H9 (cell line): ENCODE results near the gene TNFAIP3. TPM values are rescaled to one million over a fixed set of nuclear protein-coding genes. Genes with fewer than 3 reads are reported as not detected.

ENCODE experiments used
- DNase-seq: peaks from one replicate; pipeline ENCODE4 v3.0.0-alpha.2; 2017
- H2AFZ ChIP-seq: one replicate; pipeline ENCODE4 v1.6.1; 2013; ENCODE audit warnings: mild to moderate bottlenecking, low read length, control low read depth, moderate library complexity
- H2AK5ac ChIP-seq: 2 replicates; pipeline ENCODE4 v1.6.1; 2013; ENCODE audit warnings: low read length, control low read depth, mixed read lengths; ENCODE audit not compliant: insufficient read length
- H2BK120ac ChIP-seq: one replicate; pipeline ENCODE4 v1.6.1; 2013; ENCODE audit warnings: low read depth, mild to moderate bottlenecking, low read length, control low read depth, inconsistent platforms; ENCODE audit not compliant: poor library complexity, severe bottlenecking
- H2BK12ac ChIP-seq: 2 replicates; pipeline ENCODE4 v1.6.1; 2013; ENCODE audit warnings: low read length, control low read depth, mixed read lengths, low read depth; ENCODE audit not compliant: insufficient read length
- H2BK15ac ChIP-seq: 2 replicates; pipeline ENCODE4 v1.6.1; 2013; ENCODE audit warnings: low read depth, low read length, control low read depth
- H2BK20ac ChIP-seq: one replicate; pipeline ENCODE4 v1.6.1; 2013; ENCODE audit warnings: low read depth, mild to moderate bottlenecking, low read length, control low read depth, inconsistent platforms; ENCODE audit not compliant: poor library complexity, severe bottlenecking
- H2BK5ac ChIP-seq: 2 replicates; pipeline ENCODE4 v1.6.1; 2013; ENCODE audit warnings: low read length, control low read depth, mixed read lengths; ENCODE audit not compliant: insufficient read length
- H3K14ac ChIP-seq: 2 replicates; pipeline ENCODE4 v1.6.1; 2013; ENCODE audit warnings: low read length, control low read depth; ENCODE audit not compliant: insufficient read depth
- H3K18ac ChIP-seq: 2 replicates; pipeline ENCODE4 v1.6.1; 2013; ENCODE audit warnings: low read depth, mild to moderate bottlenecking, mixed read lengths, low read length, control low read depth; ENCODE audit not compliant: insufficient read length
- H3K23ac ChIP-seq: 2 replicates; pipeline ENCODE4 v1.6.1; 2013; ENCODE audit warnings: low read length, control low read depth, mixed read lengths, low read depth; ENCODE audit not compliant: insufficient read length
- H3K23me2 ChIP-seq: 2 replicates; pipeline ENCODE4 v1.6.1; 2013; ENCODE audit warnings: low read depth, mild to moderate bottlenecking, mixed read lengths, low read length, control low read depth; ENCODE audit not compliant: insufficient read length, poor library complexity, severe bottlenecking
- H3K27ac ChIP-seq: 2 replicates; pipeline ENCODE4 v1.5.1; 2013; ENCODE audit warnings: low read length, control low read depth, mixed read lengths, low read depth; ENCODE audit not compliant: insufficient read length
- H3K27me3 ChIP-seq: 2 replicates; pipeline ENCODE4 v1.6.1; 2013; ENCODE audit warnings: low read length, control low read depth, inconsistent platforms; ENCODE audit not compliant: insufficient read depth
- H3K4ac ChIP-seq: 2 replicates; pipeline ENCODE4 v1.6.1; 2013; ENCODE audit warnings: low read depth, mild to moderate bottlenecking, control low read depth, inconsistent platforms, low read length, moderate library complexity
- H3K4me1 ChIP-seq: 2 replicates; pipeline ENCODE4 v1.6.1; 2013; ENCODE audit warnings: low read length, control low read depth, inconsistent platforms; ENCODE audit not compliant: insufficient read depth
- H3K4me2 ChIP-seq: 2 replicates; pipeline ENCODE4 v1.6.1; 2013; ENCODE audit warnings: low read length, control low read depth, mixed read lengths; ENCODE audit not compliant: insufficient read length, insufficient read depth
- H3K56ac ChIP-seq: 2 replicates; pipeline ENCODE4 v1.6.1; 2013; ENCODE audit warnings: low read depth, mild to moderate bottlenecking, mixed read lengths, low read length, control low read depth; ENCODE audit not compliant: insufficient read length
- H3K79me1 ChIP-seq: 2 replicates; pipeline ENCODE4 v1.6.1; 2013; ENCODE audit warnings: low read depth, mild to moderate bottlenecking, moderate library complexity, low read length, control low read depth, inconsistent platforms; ENCODE audit not compliant: insufficient read depth, poor library complexity, severe bottlenecking
- H3K79me2 ChIP-seq: 2 replicates; pipeline ENCODE4 v1.6.1; 2013; ENCODE audit warnings: low read length, control low read depth, inconsistent platforms; ENCODE audit not compliant: insufficient read depth
- H3K9ac ChIP-seq: 2 replicates; pipeline ENCODE4 v1.6.1; 2013; ENCODE audit warnings: low read length, control low read depth, mixed read lengths; ENCODE audit not compliant: insufficient read length; ENCODE audit errors: extremely low read depth
- H3K9me3 ChIP-seq: one replicate; pipeline ENCODE4 v1.6.1; 2013; ENCODE audit warnings: low read depth, low read length, inconsistent platforms; ENCODE audit not compliant: control insufficient read depth
- H3T11ph ChIP-seq: one replicate; pipeline ENCODE4 v1.6.1; 2013; ENCODE audit warnings: mild to moderate bottlenecking, low read length, control low read depth, inconsistent platforms
- H4K20me1 ChIP-seq: one replicate; pipeline ENCODE4 v1.6.1; 2013; ENCODE audit not compliant: control insufficient read depth, insufficient read length, insufficient read depth
- H4K5ac ChIP-seq: 2 replicates; pipeline ENCODE4 v1.6.1; 2013; ENCODE audit warnings: low read depth, mild to moderate bottlenecking, mixed read lengths, low read length, control low read depth; ENCODE audit not compliant: insufficient read length
- H4K8ac ChIP-seq: replicated peaks from 2 replicates; pipeline ENCODE4 v1.6.1; 2013; ENCODE audit warnings: low read length, control low read depth, mixed read lengths, low read depth; ENCODE audit not compliant: insufficient read length
- H4K91ac ChIP-seq: 2 replicates; pipeline ENCODE4 v1.6.1; 2013; ENCODE audit warnings: low read depth, mild to moderate bottlenecking, moderate library complexity, mixed read lengths, low read length, control low read depth; ENCODE audit not compliant: insufficient read length
- H3K27ac Mint-ChIP-seq, 3 experiments: 2 replicates in 2 of 3; 3 replicates in 1 of 3; pipeline ENCODE4 v1.8.0; 2020 to 2021; ENCODE audit warnings: mixed read lengths in 3 of 3, mild to moderate bottlenecking in 1 of 3, moderate library complexity in 1 of 3
- H3K27me3 Mint-ChIP-seq: 2 replicates; pipeline ENCODE4 v1.8.0; 2021; ENCODE audit warnings: low read depth, mild to moderate bottlenecking, moderate library complexity, mixed read lengths
- H3K36me3 Mint-ChIP-seq, 3 experiments: 2 replicates in 2 of 3; 3 replicates in 1 of 3; pipeline ENCODE4 v1.8.0; 2020 to 2021; ENCODE audit warnings: low read depth in 3 of 3, mixed read lengths in 3 of 3; ENCODE audit not compliant: insufficient read depth in 1 of 3
- H3K4me1 Mint-ChIP-seq, 2 experiments: 2 replicates each; pipeline ENCODE4 v1.8.0; 2020; ENCODE audit warnings: mixed read lengths in 2 of 2
- H3K4me3 Mint-ChIP-seq, 2 experiments: 2 replicates in 1 of 2; 3 replicates in 1 of 2; pipeline ENCODE4 v1.8.0; 2020 to 2021; ENCODE audit warnings: mild to moderate bottlenecking in 2 of 2, mixed read lengths in 2 of 2, moderate library complexity in 1 of 2
- H3K9me3 Mint-ChIP-seq, 2 experiments: 2 replicates in 1 of 2; 3 replicates in 1 of 2; pipeline ENCODE4 v1.8.0; 2020; ENCODE audit warnings: mild to moderate bottlenecking in 2 of 2, mixed read lengths in 2 of 2, moderate library complexity in 1 of 2
- WGBS: extraction: QIAGEN DNeasy Blood & Tissue Kit; methylation state at CpG from one replicate; pipeline ENCODE4 v1.1.7; 2013; ENCODE audit warnings: missing lambda C conversion rate, low lambda C conversion rate, mixed read lengths; ENCODE audit not compliant: insufficient read length; ENCODE audit errors: extremely low coverage; 5-methylcytosine and 5-hydroxymethylcytosine counted together
- total RNA-seq: library from RNA; stranded (reverse); gene quantifications from 2 replicates; pipeline ENCODE4 v1.2.1, GENCODE V29; 2021
- TF ChIP-seq, protein P1 (sequence below): fragments of 200-600 bp; sonication (generic); conservative IDR thresholded peaks from 3 replicates; pipeline ENCODE4 v1.8.0; 2021; ENCODE audit warnings: antibody characterized with exemption, mild to moderate bottlenecking

Gene TNFAIP3
- total RNA-seq, 1 experiment from 2014 or later = 3.7 TPM

GRCh38 chr6:137821491-137821890 is 45.6 kb upstream of the TNFAIP3 start:
- Mint-ChIP-seq H3K9me3 (no peaks in the 10 kb centered on the region), H3K36me3 (no peaks in the 10 kb centered on the region), H3K27me3 (peaks cover 3% of the 10 kb centered on the region), H3K4me3 (no peak overlapping the region), H3K4me1 (no peaks in the 10 kb centered on the region), H3K27ac (no peak overlapping the region)
- no peak overlapping the region for H3K18ac ChIP-seq
- WGBS = no CpG with 5 or more reads among the region's 3 CpGs
- no peak overlapping the region for H2BK120ac ChIP-seq
- no peak overlapping the region for H4K5ac ChIP-seq
- no peak for DNase-seq
- no peaks in the 10 kb centered on the region for H3K9me3 ChIP-seq
- H2AFZ ChIP-seq = no peak overlapping the region
- H3K9ac ChIP-seq = no peak overlapping the region
- no peaks in the 10 kb centered on the region for H3K79me2 ChIP-seq
- no peak overlapping the region for H2BK20ac ChIP-seq
- no peak overlapping the region for H3T11ph ChIP-seq
- H3K79me1 ChIP-seq = no peaks in the 10 kb centered on the region
- TF ChIP-seq, protein P1, sequence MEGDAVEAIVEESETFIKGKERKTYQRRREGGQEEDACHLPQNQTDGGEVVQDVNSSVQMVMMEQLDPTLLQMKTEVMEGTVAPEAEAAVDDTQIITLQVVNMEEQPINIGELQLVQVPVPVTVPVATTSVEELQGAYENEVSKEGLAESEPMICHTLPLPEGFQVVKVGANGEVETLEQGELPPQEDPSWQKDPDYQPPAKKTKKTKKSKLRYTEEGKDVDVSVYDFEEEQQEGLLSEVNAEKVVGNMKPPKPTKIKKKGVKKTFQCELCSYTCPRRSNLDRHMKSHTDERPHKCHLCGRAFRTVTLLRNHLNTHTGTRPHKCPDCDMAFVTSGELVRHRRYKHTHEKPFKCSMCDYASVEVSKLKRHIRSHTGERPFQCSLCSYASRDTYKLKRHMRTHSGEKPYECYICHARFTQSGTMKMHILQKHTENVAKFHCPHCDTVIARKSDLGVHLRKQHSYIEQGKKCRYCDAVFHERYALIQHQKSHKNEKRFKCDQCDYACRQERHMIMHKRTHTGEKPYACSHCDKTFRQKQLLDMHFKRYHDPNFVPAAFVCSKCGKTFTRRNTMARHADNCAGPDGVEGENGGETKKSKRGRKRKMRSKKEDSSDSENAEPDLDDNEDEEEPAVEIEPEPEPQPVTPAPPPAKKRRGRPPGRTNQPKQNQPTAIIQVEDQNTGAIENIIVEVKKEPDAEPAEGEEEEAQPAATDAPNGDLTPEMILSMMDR = no peak
- H3K23me2 ChIP-seq = no peaks in the 10 kb centered on the region
- H3K27me3 ChIP-seq = no peaks in the 10 kb centered on the region
- H2BK15ac ChIP-seq = no peak overlapping the region
- H3K27ac ChIP-seq = no peak overlapping the region
- H3K23ac ChIP-seq = no peak overlapping the region
- H3K56ac ChIP-seq = no peak overlapping the region
- no peak overlapping the region for H3K14ac ChIP-seq
- H4K91ac ChIP-seq = no peak overlapping the region
- no peaks in the 10 kb centered on the region for H3K4me1 ChIP-seq
- no peaks in the 10 kb centered on the region for H4K20me1 ChIP-seq
- no peak overlapping the region for H3K4me2 ChIP-seq
- no peak overlapping the region for H2BK12ac ChIP-seq
- H3K4ac ChIP-seq = no peak overlapping the region
- H2AK5ac ChIP-seq = no peak overlapping the region
- H2BK5ac ChIP-seq = no peak overlapping the region
- no peak overlapping the region for H4K8ac ChIP-seq
